Brain microvascular endothelial cell (primary cell): Measurements from ENCODE around the gene GET3.

ENCODE experiments used
- DNase-seq: peaks from one replicate; pipeline ENCODE4 v3.0.0-alpha.2; 2020
- H3K27ac ChIP-seq: fragments of 250-450 bp; sonication (Bioruptor Pico); 2 replicates; pipeline ENCODE4 v1.5.1; 2020; ENCODE audit warnings: mild to moderate bottlenecking, moderate library complexity
- H3K27me3 ChIP-seq: fragments of 250-450 bp; sonication (Bioruptor Pico); replicated peaks from 2 replicates; pipeline ENCODE4 v1.5.1; 2020; ENCODE audit warnings: mild to moderate bottlenecking
- H3K36me3 ChIP-seq: fragments of 250-450 bp; sonication (Bioruptor Pico); replicated peaks from 2 replicates; pipeline ENCODE4 v1.5.1; 2020; ENCODE audit warnings: mild to moderate bottlenecking
- H3K4me3 ChIP-seq: 2 replicates; pipeline ENCODE4 v1.5.1; 2011; ENCODE audit warnings: low read depth, mild to moderate bottlenecking, control low read depth, low read length, moderate library complexity
- in situ Hi-C: cut with HindIII; loops from 2 replicates; pipeline ENCODE4 v1.10.0; 2017; ENCODE audit warnings: low sequenced_read_pairs, low pct_ligation_motif_present
- TF ChIP-seq, protein P1 (sequence below): IDR thresholded peaks from 2 replicates; pipeline ENCODE4 v1.5.1; 2011; ENCODE audit warnings: low read depth, mild to moderate bottlenecking, moderate library complexity, low read length, control low read depth, inconsistent platforms; ENCODE audit errors: missing control alignments

The GET3 gene

DNA sequence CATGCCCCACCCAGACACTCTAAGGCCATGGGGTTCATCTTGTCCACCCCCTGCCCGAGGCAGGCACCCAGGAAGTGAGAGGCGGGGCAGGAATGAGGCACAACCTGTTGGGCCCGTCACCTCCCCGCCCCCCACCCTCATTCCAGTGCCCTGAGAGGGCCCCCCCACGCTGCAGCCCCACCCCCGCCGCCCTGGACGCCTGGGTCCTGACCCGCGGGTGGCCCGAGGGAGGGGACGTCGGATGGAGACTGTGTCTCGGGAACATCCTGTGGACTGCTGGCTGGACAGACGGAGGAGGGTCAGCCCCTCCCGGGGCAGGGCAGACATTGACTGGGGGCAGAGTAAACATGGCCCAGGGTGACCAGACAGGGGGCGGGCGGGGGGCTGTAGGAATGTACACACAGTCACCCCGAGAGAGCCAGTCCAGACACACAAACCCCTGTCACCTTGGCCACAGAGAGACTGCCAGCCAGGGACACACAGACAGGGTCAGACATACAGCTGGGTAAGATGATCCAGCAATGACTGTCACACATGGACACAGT is 46.6 kb downstream of the GET3 start:
- TF ChIP-seq, protein P1, sequence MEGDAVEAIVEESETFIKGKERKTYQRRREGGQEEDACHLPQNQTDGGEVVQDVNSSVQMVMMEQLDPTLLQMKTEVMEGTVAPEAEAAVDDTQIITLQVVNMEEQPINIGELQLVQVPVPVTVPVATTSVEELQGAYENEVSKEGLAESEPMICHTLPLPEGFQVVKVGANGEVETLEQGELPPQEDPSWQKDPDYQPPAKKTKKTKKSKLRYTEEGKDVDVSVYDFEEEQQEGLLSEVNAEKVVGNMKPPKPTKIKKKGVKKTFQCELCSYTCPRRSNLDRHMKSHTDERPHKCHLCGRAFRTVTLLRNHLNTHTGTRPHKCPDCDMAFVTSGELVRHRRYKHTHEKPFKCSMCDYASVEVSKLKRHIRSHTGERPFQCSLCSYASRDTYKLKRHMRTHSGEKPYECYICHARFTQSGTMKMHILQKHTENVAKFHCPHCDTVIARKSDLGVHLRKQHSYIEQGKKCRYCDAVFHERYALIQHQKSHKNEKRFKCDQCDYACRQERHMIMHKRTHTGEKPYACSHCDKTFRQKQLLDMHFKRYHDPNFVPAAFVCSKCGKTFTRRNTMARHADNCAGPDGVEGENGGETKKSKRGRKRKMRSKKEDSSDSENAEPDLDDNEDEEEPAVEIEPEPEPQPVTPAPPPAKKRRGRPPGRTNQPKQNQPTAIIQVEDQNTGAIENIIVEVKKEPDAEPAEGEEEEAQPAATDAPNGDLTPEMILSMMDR = no peak
- H3K27ac ChIP-seq = peak overlapping the region; percentile 34
- no peak for DNase-seq

GRCh38 chr19:12784394-12784870 is 47.1 kb downstream of the GET3 start:
- H3K36me3 ChIP-seq = no peaks in the 10 kb centered on the region
- DNase-seq = no peak
- TF ChIP-seq, protein P1 = no peak
- peak overlapping the region; percentile 34 for H3K27ac ChIP-seq
- H3K4me3 ChIP-seq = no peak overlapping the region
- in situ Hi-C loops = no loop called here
- H3K27me3 ChIP-seq = no peaks in the 10 kb centered on the region

More for the DNA sequence above, 46.6 kb downstream of the GET3 start:
- no peak overlapping the region for H3K4me3 ChIP-seq
- in situ Hi-C loops = no loop called here
- H3K27me3 ChIP-seq = no peaks in the 10 kb centered on the region
- no peaks in the 10 kb centered on the region for H3K36me3 ChIP-seq

GRCh38 chr19:12784871-12785430 is 47.7 kb downstream of the GET3 start:
- in situ Hi-C loops = no loop called here
- no peak overlapping the region for H3K4me3 ChIP-seq
- TF ChIP-seq, protein P1 = no peak
- DNase-seq = no peak
- peak overlapping the region; percentile 34 for H3K27ac ChIP-seq
- no peaks in the 10 kb centered on the region for H3K27me3 ChIP-seq
- H3K36me3 ChIP-seq = no peaks in the 10 kb centered on the region

- TF ChIP-seq, protein P1 = no peak
- no peak for DNase-seq
- in situ Hi-C loops = no loop called here
- Histone ChIP-seq H3K27me3 (no peaks in the 10 kb centered on the region), H3K27ac (no peak overlapping the region), H3K4me3 (no peak overlapping the region), H3K36me3 (no peaks in the 10 kb centered on the region)
Observed at GRCh38 chr19:12785431-12786031, 48.2 kb downstream of the GET3 start.

DNA sequence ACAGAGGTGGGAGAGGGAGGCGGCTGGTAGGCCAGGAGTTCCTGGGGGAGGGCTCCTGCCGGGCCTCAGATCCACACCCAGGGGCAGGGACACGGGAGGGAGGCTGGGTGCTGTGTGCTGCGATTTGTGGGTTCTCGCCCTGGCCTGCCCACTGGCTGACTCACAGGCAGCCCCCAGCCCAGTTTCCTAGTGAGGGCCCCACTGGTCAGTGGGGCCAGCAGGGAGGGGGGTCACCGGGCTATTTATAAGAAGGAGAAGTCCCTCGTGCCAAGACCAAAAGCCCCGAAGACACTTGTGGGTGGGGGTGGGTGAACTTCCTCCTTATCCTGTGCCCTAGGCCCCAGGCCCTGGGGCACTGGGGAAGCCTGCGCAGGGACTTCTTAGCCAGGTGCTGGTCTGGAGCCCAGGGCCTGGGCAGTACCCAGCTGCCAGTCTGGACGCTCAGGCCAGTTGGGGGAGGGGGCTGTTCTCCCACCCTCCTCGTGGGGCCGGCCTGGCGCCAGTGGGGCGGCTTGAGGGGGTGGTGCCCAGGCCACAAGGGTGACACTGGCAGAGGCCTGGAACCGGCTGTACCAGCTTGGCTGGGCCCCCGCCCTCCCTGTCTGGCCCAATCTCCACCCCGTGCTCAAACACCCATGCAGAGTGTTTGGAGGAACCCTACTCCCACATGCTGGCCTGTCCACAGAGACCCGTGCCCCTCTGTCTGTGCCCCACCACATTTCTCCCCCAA is 49.0 kb downstream of the GET3 start:
- no peak overlapping the region for H3K27ac ChIP-seq
- H3K4me3 ChIP-seq = no peak overlapping the region
- in situ Hi-C loops = no loop called here

More for the DNA sequence above, 49.0 kb downstream of the GET3 start:
- TF ChIP-seq, protein P1 = no peak
- H3K36me3 ChIP-seq = no peaks in the 10 kb centered on the region
- DNase-seq = no peak
- no peaks in the 10 kb centered on the region for H3K27me3 ChIP-seq
